ENCODE data around the gene FOXD4L1.
A peak's percentile ranks its signal among the peaks of the same experiment; 100 is the strongest.
"Not testable (repeated sequence)": the region's sequence is repeated elsewhere in the genome, so short reads cannot be mapped to it uniquely, and the experiment has no call there.

FOXD4L1 gene

DNA sequence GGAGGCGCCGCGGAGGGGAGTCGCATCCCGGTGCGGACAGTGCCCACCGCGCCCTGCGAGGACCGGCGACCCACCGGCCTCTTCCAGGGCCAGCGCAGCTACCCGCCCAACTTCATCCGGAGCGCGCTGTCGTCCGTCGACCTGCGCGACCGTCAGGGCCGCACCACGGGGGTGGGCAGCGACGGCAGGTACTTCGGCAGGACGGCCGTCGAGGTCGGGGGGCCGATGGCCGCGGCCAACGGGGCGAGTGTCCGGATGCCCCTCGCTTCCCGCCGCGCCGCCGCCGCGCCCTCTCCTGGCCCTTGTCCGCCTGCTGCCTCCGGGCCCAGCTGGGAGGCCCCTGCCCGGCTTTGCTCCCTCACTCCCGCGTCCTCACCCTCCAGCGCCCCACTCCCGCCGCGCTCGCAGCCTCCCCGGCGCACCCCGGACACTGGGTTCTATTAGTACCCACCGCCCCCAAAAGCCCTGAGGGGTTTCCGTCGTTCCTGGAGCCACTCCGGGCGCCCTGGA, 43.6 kb downstream of the FOXD4L1 start:
- H3K27ac Mint-ChIP-seq = peak overlapping the region; percentile 97 to 100 (median 98)
- H3K9me3 Mint-ChIP-seq; H3K4me1 Mint-ChIP-seq; H3K36me3 Mint-ChIP-seq (ENCODE audit: low read depth): not testable (repeated sequence)
- peak overlapping the region; percentile 89 to 99 (median 95) for H3K4me3 Mint-ChIP-seq
- H3K27me3 Mint-ChIP-seq (ENCODE audit: low read depth) = peaks cover 14% of the 10 kb centered on the region

DNA sequence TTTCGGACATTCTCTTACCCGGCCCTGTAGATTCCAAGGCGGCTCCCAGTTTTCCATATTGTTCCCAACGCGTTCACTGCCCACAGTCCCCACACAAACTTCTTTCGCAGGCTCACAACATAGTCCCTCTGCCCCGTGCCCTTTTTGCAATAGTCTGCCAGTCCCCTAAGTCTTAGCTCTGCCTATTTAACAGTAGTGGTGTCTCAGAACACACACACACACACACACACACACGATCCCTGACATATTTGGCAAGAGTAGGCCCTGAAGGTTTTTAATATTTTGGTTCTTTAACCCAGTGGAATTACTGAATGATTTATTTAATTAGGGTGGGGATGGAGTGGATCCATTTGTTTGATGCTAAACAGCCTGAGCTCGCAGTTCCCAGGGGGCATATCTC, 44.1 kb downstream of the FOXD4L1 start:
- not testable (repeated sequence) for H3K36me3 Mint-ChIP-seq (ENCODE audit: low read depth); H3K4me1 Mint-ChIP-seq; H3K9me3 Mint-ChIP-seq
- Mint-ChIP-seq H3K27me3 (ENCODE audit: low read depth) (peaks cover 14% of the 10 kb centered on the region), H3K27ac (peak overlapping the region; percentile 97 to 100 (median 98)), H3K4me3 (peak overlapping the region; percentile 89 to 99 (median 95))

Data from nephron (organoid).